GM19397 (cell line): Measurements from ENCODE around the gene MICOS13.

Source experiments
- ATAC-seq: cut with Tn5 transposase; IDR thresholded peaks from one replicate; pipeline ENCODE4 v1.9.1; 2021; ENCODE audit warnings: mild to moderate bottlenecking, moderate library complexity; ENCODE audit not compliant: unreplicated experiment

MICOS13 gene

GRCh38 chr19:5631567-5632240 is 48.6 kb downstream of the MICOS13 start:
- ATAC-seq, result no peak

DNA sequence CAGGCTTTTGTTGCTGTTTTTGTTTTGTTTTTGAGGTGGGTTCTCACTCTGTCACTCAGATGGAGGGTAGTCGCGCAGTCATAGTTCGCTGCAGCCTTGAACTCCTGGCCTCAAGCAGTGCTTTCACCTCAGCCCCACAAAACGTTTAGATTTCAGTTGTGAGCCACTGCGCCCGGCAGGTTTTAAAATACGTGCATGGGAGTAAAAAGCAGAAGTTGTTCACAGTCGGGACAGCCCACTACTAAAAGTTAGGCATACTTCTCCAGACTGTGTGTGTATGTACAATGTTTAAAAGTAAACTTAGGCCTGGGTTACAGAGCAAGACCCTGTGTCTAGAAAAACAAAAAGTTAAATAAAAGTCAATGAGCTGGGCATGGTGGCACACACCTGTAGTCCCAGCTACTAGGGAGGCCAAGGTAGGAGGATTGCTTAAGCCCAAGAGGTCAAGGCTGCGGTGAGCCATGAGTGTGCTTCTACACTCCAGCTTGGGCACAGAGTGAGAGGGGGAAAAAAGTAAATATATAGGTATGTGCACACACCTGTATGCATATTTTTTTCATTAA is 51.3 kb downstream of the MICOS13 start:
- ATAC-seq, result no peak

- ATAC-seq, result no peak
Observed at GRCh38 chr19:5628461-5628860, 51.9 kb downstream of the MICOS13 start.
